Chondrocyte (in vitro differentiated cells): ENCODE results near the gene NEDD4L. TPM values are rescaled to one million over a fixed set of nuclear protein-coding genes. Genes with fewer than 3 reads are reported as not detected.

Experiments
- DNase-seq: peaks from one replicate; pipeline ENCODE4 v3.0.0; 2021; ENCODE audit warnings: mixed read lengths, low spot score
- H3K27ac Mint-ChIP-seq: one replicate; pipeline ENCODE4 v1.8.0; 2021; ENCODE audit warnings: mild to moderate bottlenecking, moderate library complexity, mixed read lengths; ENCODE audit not compliant: unreplicated experiment
- H3K27me3 Mint-ChIP-seq: 2 replicates; pipeline ENCODE4 v1.8.0; 2021; ENCODE audit warnings: low read depth, mixed read lengths
- H3K36me3 Mint-ChIP-seq: 2 replicates; pipeline ENCODE4 v1.8.0; 2021; ENCODE audit warnings: low read depth, mixed read lengths
- H3K4me1 Mint-ChIP-seq: 2 replicates; pipeline ENCODE4 v1.8.0; 2021; ENCODE audit warnings: low read depth, mild to moderate bottlenecking, mixed read lengths
- H3K4me3 Mint-ChIP-seq: one replicate; pipeline ENCODE4 v1.8.0; 2021; ENCODE audit warnings: mild to moderate bottlenecking, moderate library complexity, mixed read lengths; ENCODE audit not compliant: unreplicated experiment
- H3K9me3 Mint-ChIP-seq: 2 replicates; pipeline ENCODE4 v1.8.0; 2021; ENCODE audit warnings: low read depth, mixed read lengths
- CTCF ChIP-seq: fragments of 200-600 bp; sonication (generic); IDR thresholded peaks from 2 replicates; pipeline ENCODE4 v1.5.0; 2021; ENCODE audit warnings: antibody characterized with exemption, mild to moderate bottlenecking, moderate library complexity
- total RNA-seq: library from RNA; stranded (reverse); gene quantifications from 3 replicates; pipeline ENCODE4 v1.2.1, GENCODE V29; 2021

NEDD4L gene
- total RNA-seq, 1 donor from 2014 or later: 25.8 TPM

GRCh38 chr18:58156516-58156915 lies 112.5 kb downstream of the NEDD4L start:
- Mint-ChIP-seq H3K27me3 (no peaks in the 10 kb centered on the region), H3K4me3 (no peak overlapping the region), H3K4me1 (no peaks in the 10 kb centered on the region), H3K9me3 (peaks cover 3% of the 10 kb centered on the region), H3K27ac (no peak overlapping the region), H3K36me3 (no peaks in the 10 kb centered on the region)
- no peak for DNase-seq
- TF ChIP-seq CTCF: no peak

- H3K4me1 Mint-ChIP-seq: no peaks in the 10 kb centered on the region
- DNase-seq: no peak
- H3K36me3 Mint-ChIP-seq: no peaks in the 10 kb centered on the region
- TF ChIP-seq CTCF: no peak
- H3K27me3 Mint-ChIP-seq: no peaks in the 10 kb centered on the region
- no peak overlapping the region for H3K27ac Mint-ChIP-seq
- H3K9me3 Mint-ChIP-seq: peaks cover 3% of the 10 kb centered on the region
- H3K4me3 Mint-ChIP-seq: no peak overlapping the region
Observed at GRCh38 chr18:58157237-58157636, 113.2 kb downstream of the NEDD4L start.

GRCh38 chr18:58158008-58158407 lies 114.0 kb downstream of the NEDD4L start:
- DNase-seq: no peak
- no peaks in the 10 kb centered on the region for H3K27me3 Mint-ChIP-seq

GRCh38 chr18:58158459-58158858 lies 114.4 kb downstream of the NEDD4L start:
- DNase-seq: no peak
- Mint-ChIP-seq H3K4me1 (no peaks in the 10 kb centered on the region), H3K27me3 (no peaks in the 10 kb centered on the region), H3K4me3 (no peak overlapping the region), H3K9me3 (peaks cover 3% of the 10 kb centered on the region), H3K27ac (no peak overlapping the region), H3K36me3 (no peaks in the 10 kb centered on the region)
- TF ChIP-seq CTCF: no peak

More at GRCh38 chr18:58158008-58158407, 114.0 kb downstream of the NEDD4L start:
- no peak overlapping the region for H3K27ac Mint-ChIP-seq
- peaks cover 3% of the 10 kb centered on the region for H3K9me3 Mint-ChIP-seq
- H3K4me1 Mint-ChIP-seq: no peaks in the 10 kb centered on the region
- TF ChIP-seq CTCF: no peak
- H3K36me3 Mint-ChIP-seq: no peaks in the 10 kb centered on the region
- H3K4me3 Mint-ChIP-seq: no peak overlapping the region

GRCh38 chr18:58161659-58162058 lies 117.6 kb downstream of the NEDD4L start:
- Mint-ChIP-seq H3K9me3 (peaks cover 3% of the 10 kb centered on the region), H3K4me1 (no peaks in the 10 kb centered on the region), H3K36me3 (no peaks in the 10 kb centered on the region), H3K27ac (no peak overlapping the region), H3K27me3 (no peaks in the 10 kb centered on the region), H3K4me3 (no peak overlapping the region)
- no peak for DNase-seq
- TF ChIP-seq CTCF: no peak
